Measurements from ENCODE around the gene SELENON. TPM values are rescaled to one million over a fixed set of nuclear protein-coding genes. Genes with fewer than 3 reads are reported as not detected.

SELENON gene
- total RNA-seq, 6 experiments from 2014 or later = 48.1 to 64.5 (median 58.8) TPM

GRCh38 chr1:25844536-25845337, 44.7 kb downstream of the SELENON start:
- DNase-seq = no peak
- no peaks in the 10 kb centered on the region for H3K36me3 Mint-ChIP-seq (ENCODE audit: low read depth)

GRCh38 chr1:25845664-25846063, 45.7 kb downstream of the SELENON start:
- H3K27me3 Mint-ChIP-seq (ENCODE audit: insufficient read depth) = no peaks in the 10 kb centered on the region
- H3K4me3 Mint-ChIP-seq = no peak overlapping the region
- no peak for DNase-seq
- H3K36me3 Mint-ChIP-seq (ENCODE audit: low read depth) = peaks cover 2% of the 10 kb centered on the region; the same call in 1 of the 2 replicates
- H3K9me3 Mint-ChIP-seq = no peaks in the 10 kb centered on the region
- TF ChIP-seq CTCF (IDR thresholded peaks at IDR 0.05) = no peak
- peaks cover 40% of the 10 kb centered on the region for H3K4me1 Mint-ChIP-seq (ENCODE audit: low read depth)
- H3K27ac Mint-ChIP-seq = 0 out of 2 replicates have a peak overlapping the region, but pooled peaks have one; percentile 61

More at GRCh38 chr1:25844536-25845337, 44.7 kb downstream of the SELENON start:
- peak overlapping the region; percentile 61 for H3K27ac Mint-ChIP-seq
- peaks cover 36% of the 10 kb centered on the region for H3K4me1 Mint-ChIP-seq (ENCODE audit: low read depth)
- H3K9me3 Mint-ChIP-seq = no peaks in the 10 kb centered on the region
- no peaks in the 10 kb centered on the region for H3K27me3 Mint-ChIP-seq (ENCODE audit: insufficient read depth)
- TF ChIP-seq CTCF (IDR thresholded peaks at IDR 0.05) = no peak
- no peak overlapping the region for H3K4me3 Mint-ChIP-seq

- Mint-ChIP-seq H3K36me3 (ENCODE audit: low read depth) (peaks cover 8% of the 10 kb centered on the region; the same call in 1 of the 2 replicates), H3K27me3 (ENCODE audit: insufficient read depth) (no peaks in the 10 kb centered on the region), H3K4me1 (ENCODE audit: low read depth) (peaks cover 40% of the 10 kb centered on the region), H3K9me3 (peaks cover 4% of the 10 kb centered on the region; the same call in 1 of the 2 replicates), H3K4me3 (no peak overlapping the region), H3K27ac (no peak overlapping the region)
- no peak for TF ChIP-seq CTCF (IDR thresholded peaks at IDR 0.05)
- no peak for DNase-seq
Measured at GRCh38 chr1:25847929-25848328, 47.9 kb downstream of the SELENON start.

DNA sequence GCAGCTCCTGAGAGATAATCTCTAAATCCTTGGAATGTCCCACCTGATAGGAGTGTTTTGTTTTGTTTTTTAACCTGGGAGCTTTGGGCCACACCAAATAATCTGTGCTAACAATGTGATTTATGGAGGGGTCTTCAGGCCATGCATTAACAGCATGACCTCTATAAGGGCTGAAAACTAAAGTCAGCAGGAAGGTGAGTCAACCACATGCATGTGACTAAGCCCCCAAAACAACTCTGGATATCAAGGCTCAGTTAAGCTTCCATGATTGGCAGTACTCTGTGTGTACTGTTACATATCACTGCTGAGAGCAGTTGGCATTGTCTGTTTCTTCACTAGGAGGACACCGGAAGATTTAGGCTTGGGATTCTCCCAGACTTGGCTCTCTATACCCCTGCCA, 48.5 kb downstream of the SELENON start:
- no peak for TF ChIP-seq CTCF (IDR thresholded peaks at IDR 0.05)
- Mint-ChIP-seq H3K27ac (no peak overlapping the region), H3K36me3 (ENCODE audit: low read depth) (peaks cover 8% of the 10 kb centered on the region; the same call in 1 of the 2 replicates), H3K4me1 (ENCODE audit: low read depth) (peaks cover 37% of the 10 kb centered on the region), H3K4me3 (no peak overlapping the region), H3K9me3 (peaks cover 4% of the 10 kb centered on the region; the same call in 1 of the 2 replicates), H3K27me3 (ENCODE audit: insufficient read depth) (no peaks in the 10 kb centered on the region)
- DNase-seq = no peak

GRCh38 chr1:25854554-25854953, 54.6 kb downstream of the SELENON start:
- no peak for DNase-seq
- Mint-ChIP-seq H3K27me3 (ENCODE audit: insufficient read depth) (no peaks in the 10 kb centered on the region), H3K4me1 (ENCODE audit: low read depth) (peaks cover 19% of the 10 kb centered on the region), H3K36me3 (ENCODE audit: low read depth) (peaks cover 8% of the 10 kb centered on the region; the same call in 1 of the 2 replicates), H3K27ac (no peak overlapping the region), H3K9me3 (peaks cover 4% of the 10 kb centered on the region; the same call in 1 of the 2 replicates), H3K4me3 (no peak overlapping the region)
- no peak for TF ChIP-seq CTCF (IDR thresholded peaks at IDR 0.05)

Data from HFFc6 (cell line).